HPDE6-E6E7 (cell line): Measurements from ENCODE around the gene CDK14.

Experiments
- DNase-seq: peaks from one replicate; pipeline ENCODE4 v3.0.0; 2011; ENCODE audit warnings: missing footprints; ENCODE audit errors: extremely low spot score

CDK14 gene

DNA sequence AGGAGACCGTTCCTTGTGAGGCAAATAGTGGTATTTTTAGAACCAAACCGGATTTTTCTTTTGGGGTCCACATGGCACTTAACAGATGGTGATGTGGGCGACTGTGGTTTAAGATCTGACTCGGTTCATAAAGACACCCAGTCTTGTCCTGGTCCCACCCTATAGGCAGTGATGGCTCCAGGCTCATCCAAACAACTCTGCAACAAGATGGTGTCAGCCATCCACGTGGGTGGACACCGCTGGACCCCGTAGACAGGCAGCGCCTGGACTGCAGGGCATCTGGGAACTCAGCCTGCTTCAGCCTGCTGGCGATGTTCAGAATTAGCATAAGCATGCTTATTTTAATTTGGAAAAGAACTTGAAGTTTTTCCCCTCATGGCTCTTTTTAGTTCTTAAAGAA is 409.7 kb downstream of the CDK14 start:
- no peak for DNase-seq

DNA sequence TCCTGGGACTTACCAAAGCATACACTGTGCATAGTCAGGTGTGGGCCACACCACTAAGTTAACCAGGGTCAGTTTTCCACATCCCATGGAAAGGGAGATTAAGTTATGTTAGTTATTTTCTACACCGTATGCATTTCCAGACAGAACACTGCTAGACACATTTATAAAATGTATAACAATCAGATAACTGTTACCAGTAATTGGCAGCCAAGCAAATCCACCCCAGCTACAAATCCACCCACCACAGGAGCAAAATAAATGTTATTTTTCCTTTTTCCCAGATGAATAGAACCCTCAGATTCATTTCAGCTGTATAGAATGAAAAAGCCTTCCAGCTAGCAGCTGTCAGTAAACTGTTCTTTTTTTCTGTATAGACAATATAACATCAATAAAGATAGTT is 411.2 kb downstream of the CDK14 start:
- DNase-seq, result no peak

DNA sequence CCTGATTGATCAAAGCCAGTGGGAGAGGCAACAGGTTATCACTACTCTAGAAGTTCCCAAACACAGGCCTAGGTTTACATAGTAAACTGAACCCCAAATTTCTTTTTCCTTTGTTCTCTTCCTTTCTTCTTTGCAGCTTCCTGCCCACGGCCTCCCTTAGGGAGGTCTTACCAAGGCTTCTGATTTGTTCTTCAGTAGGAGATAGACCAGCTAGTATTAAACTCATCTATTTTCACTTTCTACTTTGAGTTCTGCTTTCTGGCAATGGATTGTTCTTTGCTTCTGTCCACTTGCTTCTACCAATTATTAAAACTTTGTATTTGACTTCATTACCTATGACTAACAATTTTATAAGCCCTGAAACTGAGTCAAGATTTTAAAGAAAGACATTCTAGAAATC is 417.0 kb downstream of the CDK14 start:
- no peak for DNase-seq

DNA sequence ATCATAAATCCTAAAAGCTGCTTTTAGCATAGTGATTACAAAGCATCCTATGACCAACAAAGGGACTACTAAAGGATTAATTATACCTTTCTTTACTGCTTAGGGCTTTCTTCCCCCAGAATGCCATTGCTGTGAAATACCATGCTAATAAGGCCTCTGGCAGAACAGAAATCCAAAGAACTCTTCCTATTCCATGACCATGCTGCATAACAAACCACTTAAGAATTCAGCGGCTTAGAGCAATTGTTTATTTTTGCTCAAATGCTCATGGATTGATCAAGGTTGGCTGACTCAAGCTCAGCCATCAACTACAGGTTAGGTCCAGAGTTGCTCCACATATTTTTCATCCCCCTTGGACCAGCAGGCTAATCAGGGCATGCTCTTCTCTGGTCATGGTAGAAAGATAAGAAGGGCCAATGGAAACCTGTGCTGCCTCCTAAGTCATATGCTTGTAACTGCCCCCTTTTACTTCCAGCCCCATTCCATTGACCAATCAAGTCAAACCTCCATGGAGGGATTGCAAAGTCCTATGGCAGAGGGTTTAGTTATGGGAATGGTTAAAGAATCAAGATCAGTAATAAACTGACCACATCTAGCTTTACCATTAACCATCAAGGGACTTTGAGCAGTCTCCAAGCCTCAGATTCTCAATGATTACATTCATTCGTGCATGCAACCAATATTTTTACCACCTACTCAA is 423.7 kb downstream of the CDK14 start:
- no peak for DNase-seq

DNA sequence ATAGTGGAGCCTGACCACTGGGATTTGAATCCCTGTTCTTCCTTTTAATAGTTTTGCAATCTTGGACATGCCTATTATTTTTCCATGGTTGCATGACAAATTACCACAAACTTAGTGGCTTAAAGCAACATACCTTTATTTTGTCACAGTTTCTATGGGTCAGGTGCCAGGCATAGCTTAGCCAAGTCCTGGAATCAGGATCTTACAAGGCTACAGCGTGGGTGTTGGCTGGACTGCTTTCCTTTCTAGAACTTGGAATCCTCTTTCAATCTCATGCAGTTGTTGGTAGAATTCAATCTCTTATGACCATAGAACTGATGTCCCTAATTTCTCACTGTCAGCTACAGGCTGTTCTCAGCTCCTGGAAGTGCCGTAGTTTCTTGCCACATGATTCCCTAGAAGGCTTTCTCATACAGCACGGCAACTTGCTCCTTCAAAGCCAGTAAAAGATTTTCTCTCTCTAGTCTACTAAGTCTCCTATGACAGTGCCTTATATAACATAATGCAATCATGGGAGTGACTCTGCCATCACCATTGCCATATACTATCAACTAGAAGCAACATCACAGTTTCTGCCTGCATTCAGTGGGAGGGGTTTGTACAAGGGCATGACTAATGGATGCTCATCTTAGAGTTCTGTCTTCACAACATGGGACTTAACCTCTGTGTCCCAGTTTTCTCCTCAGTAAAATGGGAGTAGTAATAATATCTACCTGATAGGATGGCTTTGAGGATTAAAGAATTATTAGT is 424.7 kb downstream of the CDK14 start:
- no peak for DNase-seq

DNA sequence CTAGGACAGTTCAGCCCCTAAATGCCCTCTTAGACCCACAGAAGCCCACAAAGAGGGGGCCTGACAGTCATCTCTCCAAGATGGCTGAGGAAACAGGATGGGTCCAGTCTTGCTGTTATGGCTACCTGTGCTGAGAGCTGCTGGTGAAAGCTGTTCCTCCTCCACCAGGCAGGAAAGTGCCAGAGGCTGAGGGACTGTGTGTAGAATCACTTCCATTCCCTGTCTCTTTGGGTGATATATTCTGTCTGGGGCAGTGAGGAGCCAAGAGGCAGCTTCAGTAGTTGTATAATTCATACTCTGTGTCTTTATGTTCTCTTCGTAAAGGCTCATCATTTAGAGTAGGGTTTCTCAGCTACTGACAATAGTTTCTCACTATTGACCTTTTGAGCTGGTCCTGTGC is 425.8 kb downstream of the CDK14 start:
- no peak for DNase-seq

DNA sequence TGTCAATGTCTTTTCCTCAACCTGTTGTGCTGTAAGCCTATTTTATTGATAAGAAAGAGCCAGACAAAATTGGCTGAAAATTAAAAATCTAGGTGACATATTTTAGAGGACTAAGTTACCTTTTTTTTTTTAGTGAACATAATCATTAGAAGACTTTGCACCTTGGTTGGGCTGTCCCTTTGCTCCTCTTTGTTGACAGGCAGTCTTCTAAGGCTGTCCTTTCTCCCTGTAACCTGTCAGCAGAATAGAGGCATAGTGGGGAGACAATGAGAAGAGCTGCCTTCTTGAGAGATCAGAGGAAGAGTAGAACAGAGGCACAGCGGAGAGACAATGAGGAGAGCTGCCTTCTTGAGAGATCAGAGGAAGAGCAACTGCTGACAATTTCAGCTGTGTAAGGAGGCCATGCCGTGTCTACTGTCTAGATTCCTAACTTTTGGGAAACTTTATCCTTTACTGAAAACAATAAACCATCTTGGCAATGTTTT is 429.8 kb downstream of the CDK14 start:
- DNase-seq, result no peak

DNA sequence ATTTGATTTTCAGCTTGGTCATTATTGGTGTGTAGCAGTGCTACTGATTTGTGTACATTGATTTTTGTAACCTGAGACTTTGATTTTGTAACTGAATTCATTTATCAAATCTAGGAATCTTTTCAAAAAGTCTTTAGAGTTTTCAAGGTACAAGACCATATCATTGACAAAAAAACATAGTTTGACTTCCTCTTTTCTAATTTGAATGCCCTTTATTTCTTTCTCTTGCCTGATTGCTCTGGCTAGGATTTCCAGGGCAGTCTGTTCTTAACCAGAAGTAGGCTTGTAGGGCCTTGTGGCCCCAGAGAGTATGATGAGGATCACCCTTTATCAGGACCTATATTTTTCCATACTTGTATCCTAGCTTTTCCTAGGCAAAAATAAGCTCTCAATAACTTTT is 433.6 kb downstream of the CDK14 start:
- DNase-seq, result no peak

DNA sequence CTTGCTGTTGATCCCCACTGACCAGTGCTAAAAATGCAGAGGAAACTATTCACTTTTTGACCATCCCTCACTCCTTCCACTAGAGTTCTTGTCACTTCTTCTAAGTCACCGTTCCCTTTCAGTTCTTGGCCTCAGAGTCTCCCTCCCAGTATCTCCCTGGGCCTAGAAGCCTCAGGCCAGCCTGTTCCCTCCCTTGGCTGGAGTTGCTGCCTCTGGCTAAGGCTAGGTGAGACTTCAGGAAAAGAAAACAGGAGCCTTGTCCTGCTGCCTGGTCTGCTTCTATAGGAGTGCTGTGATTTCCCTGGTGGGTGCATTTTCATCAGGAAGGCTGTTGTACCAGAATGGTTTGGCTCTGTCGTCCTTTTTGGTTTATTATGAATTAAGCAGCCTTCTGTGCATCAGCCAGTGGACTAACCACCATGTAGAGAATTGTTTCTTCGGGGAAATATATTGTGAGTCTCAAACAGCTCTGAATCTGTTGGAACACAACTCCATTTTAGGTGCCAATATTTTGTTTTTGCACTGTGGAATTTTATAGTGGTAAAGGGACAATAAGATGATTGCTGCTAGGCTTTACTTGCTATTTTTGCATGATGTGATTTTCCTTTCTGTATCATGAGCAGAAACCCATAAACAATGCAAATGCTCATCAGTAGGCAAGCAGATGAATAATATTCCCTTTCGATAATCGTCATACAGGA is 434.7 kb downstream of the CDK14 start:
- no peak for DNase-seq

DNA sequence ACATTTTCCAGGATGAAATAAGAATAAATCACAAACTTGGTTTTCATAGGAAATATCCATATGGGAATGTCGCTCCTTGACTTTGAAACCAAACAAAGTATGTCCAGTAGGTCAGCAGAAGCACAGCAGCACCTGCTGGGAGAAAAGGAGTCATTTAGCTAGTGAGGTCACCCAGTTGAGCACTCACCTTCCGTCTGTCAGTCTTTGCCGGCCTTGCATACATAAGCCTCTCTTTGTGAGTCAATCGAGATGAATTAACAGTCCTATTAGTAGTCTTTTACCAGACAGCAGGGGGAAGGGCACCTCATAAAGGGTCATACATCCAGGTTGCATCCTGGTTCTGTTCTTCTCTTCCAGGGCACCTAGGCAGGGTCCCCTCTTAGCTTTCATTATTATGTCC is 435.6 kb downstream of the CDK14 start:
- no peak for DNase-seq

DNA sequence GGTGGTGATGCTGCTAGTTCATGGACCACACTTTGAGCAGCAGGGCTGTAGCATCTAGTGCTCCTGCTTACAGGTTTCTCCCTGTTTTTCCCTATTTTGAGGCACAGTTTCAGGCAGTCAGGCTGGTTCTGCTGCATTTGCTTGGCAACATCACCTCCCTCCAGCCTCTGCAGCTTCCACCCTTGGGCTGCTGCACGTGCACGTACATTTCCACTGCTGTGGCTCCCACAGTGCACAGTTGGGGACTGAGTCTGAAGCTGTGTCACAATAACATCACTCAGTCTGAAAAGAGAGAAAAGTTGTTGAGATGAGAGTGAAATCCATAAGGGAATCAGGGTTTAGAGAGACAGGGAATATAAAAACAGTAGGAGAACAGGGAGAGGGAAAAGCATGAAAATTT is 437.5 kb downstream of the CDK14 start:
- DNase-seq, result no peak

DNA sequence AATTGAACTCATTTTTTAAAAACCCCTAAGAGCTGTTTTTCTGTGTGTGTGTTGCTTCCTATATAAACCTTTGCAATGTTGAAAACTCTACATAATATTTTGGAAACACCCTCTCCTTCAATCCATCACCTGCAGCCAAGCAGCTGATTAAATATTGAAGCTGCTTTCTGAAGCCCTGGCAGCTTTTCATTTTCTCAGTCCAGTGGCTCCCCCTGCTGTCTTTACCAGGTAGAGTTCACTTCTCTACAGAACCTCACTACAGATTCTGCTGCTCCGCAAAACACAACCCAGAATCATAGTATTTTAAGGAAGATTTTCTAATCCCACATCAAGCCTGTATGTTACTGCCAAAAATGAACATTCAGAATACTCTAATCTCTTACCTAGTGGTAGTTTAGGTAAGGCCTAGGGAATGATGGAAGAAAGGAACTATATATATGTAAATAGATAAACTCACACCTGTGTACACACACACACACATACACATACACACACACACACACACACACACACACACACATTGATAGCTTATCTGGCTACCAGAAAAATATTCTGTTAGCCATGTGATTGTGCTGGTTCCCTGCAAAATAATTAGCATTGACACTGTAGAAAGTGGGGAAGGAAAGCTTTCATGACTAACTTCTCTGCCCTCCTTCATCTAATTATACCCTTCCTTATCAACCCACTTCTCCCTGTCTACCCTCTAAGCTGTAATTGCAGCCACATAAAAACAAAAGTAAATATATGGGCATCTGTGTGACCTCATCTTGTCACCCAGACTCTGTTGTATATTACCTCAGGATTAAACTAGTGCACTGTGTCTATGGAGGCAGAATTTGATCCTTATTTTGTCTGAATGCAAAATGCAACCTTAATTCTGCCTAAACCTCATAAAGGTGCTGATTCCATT is 438.6 kb downstream of the CDK14 start:
- no peak for DNase-seq

DNA sequence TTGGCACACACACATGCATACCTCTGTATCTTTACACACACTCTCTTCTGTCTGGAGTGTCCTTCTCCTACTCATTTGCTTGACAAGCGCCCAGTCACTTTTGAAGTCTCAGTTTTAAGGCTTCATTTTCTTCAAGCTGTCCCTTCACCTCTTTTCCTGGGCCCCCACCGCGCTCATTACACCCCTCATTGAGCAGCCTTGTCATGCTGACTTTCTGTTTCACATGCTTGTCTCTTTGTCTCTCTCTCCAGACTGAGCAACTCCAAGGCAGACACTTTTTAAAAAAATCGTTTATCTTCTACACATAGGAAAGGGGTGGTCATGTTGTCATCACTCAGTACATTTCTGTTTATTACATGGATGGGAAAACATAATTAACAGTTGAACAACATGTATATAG is 442.9 kb downstream of the CDK14 start:
- DNase-seq, result no peak

DNA sequence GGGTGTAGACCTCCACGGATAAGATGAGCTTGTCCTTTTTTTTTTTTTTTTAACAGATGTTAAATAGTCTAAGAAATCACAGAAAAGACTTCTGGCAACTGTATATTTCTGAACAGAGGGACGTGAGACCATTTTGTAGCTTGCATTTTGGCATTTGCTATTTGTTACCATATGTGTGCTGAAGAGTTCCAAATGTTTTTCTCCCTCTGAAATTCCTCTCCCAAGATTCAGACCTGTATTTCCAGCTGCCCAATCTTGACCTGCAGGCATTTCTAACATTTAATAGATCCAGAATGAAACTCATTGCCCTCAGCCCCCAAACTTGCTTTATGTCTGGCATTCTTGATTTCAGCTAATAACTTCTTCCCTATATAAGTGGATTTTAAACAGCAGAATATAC is 445.0 kb downstream of the CDK14 start:
- no peak for DNase-seq

DNA sequence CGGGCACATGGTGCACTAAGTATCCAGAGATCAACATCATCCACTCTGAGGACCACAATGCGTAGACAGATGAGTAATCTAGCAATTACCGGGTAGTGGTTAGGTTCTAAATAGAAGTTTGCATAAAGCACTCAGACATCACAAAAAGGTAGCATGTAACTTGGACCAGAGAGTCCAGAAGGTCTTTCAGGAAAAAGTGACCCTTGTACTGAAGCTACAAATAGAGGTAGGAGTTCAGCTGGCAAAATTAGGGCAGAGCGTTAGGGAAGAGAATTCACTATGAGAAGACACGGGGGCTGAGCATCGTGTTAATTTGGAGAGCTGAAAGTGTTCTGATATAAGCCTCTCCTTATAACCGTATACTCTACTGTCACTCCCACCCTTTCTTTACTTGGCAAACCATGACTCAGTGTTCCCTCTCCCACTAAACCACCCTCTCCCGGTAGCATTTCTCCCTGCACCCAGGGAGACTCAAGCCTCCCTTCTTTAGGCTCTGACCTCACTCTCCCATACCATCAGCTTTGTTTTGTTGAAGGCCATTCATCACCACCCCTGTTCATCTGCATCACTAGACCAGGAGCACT is 445.9 kb downstream of the CDK14 start:
- DNase-seq, result no peak

DNA sequence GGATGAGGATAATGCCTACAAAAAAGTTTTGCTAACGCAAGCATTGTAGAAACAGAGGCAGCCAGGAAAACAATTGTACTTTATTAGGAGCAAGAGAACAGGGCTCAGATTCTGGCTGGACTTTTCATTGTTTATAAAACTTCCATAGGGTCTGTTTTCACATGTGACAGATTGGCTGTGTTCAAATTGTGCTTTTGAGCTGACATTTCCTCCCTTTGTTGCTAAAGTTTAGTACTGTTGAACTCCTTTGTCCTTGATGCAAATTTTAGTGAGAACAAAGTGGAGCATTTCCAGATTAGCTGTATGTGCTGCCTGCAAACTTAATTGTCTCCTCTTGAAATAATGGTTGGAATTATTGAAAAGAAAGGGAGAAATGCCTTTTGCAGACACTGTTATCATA is 447.1 kb downstream of the CDK14 start:
- no peak for DNase-seq

DNA sequence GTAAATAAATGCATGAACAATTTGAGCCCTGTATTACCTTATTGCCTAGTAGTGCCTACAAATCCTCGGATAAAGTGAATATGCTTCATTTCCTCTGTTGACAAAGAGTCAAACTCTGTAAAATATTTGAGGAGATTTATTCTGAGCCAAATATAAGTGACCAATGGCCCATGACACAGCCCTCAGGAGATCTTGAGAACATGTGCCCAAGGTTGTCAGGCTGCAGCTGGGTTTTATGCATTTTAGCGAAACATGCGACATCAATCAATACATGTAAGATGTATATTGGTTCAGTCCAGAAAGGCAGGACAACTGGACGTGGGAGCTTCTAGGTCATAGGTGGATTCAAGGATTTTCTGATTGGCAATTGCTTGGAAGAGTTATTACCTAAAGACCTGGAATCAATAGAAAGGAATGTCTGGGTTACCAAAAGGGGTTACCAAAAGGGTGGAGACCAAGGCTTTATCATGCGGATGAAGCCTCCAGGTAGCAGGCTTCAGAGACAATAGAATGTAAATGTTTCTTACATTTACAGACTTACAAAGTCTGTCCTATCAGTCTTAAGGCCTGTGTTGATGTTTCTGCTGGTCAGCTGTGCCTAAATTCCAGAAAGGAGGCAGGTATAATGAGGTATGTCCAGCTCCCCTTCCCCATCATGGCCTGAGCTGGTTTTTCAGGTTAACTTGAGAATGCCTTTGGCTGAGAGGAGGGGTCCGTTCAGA is 448.0 kb downstream of the CDK14 start:
- DNase-seq, result no peak

DNA sequence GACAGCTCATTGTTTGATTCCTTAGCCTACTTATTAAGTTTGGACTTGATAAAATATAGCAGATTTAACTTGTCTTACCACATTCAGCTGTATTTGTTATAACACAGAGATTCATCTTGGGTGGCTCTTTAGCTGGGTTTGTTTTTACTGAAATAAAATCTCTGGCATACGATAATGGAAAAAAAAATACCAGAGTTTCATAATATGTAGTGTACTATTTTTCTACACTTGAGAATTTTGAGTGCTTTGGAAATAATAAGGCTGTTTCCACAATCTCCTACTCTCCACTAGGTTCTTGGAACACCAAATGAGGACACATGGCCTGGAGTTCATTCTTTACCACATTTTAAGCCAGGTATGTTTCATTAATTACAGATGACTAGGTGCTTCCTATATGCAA is 449.5 kb downstream of the CDK14 start:
- no peak for DNase-seq

DNA sequence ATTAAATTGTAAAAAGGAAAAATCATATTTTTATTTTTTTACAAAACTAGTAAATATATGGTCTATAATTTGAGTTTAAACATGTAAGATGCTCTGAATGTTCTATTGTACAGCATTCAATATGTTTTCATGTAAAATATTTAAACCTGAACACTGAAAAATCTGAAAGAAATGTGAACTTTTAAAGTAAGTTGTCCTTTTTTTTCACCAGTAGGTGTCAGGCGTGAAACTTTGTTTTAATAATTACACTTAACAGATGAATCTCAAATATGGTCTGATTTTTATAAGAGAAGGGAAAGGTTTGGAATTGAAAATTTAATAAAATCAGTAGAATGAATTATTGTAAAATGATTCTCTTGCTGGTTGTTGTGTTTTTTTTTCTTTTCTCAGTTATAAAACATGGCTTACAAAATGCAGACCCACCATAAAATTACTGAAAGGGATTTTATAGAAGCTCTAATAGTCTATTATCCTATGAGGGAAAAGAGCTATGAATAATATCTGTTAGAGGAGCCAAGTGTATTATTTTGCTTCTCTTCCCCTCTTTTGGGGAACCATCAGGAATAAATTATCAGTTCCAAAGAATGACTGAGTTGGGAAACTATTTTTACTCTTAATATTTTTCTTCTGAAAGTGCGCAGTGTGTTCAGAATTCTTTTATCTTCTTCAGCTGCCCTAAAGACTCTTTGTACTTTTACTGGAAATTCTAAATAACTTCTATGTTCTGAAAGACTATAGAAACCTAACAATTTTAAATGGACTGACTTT is 450.4 kb downstream of the CDK14 start:
- no peak for DNase-seq

DNA sequence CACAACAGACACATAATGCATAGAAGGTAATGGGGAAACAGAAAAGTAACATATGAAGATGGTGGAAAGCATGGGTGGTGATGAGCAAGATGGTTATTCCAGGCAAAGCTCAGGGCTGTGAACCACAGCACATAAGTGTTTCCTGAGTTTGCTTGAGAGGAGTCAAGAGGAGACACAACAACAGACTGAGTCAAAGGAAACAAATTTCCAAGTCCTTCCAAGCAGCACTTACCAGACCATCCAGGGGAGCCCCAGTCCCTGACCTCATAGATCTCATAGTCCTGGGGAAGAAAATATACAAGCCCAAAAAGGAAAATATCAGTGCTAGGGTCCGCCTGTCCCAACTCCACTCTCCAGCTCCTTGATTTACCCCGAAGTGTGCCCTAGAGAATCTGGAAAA is 451.5 kb downstream of the CDK14 start:
- no peak for DNase-seq
